K562 (cell line): ENCODE results near the gene CFAP20DC. TPM values are rescaled to one million over a fixed set of nuclear protein-coding genes. Genes with fewer than 3 reads are reported as not detected.

Experiments
- ATAC-seq: fragments of 200-7000 bp; cut with Tn5 transposase; 3 replicates; pipeline ENCODE4 v1.9.1; 2020; ENCODE audit warnings: moderate library complexity
- BruUV-seq: library from RNA; stranded (reverse); fragments of 400-500 nt; replicated peaks from 2 replicates; lab custom pipeline; 2021; lab: Mats Ljungman, UMichigan
- CTCF ChIA-PET: fragments of 300-600 bp; formaldehyde crosslinking; extraction: SDS; loops from one replicate; lab custom pipeline; 2021; ENCODE audit warnings: low intra/inter-chr PET ratio; lab: Yijun Ruan, JAX
- POLR2A ChIA-PET: fragments of 300-600, 350-650 bp; sonication (Branson Sonifier 250); formaldehyde crosslinking; extraction: SDS; loops from one replicate; lab custom pipeline; 2021; ENCODE audit warnings: antibody characterized with exemption, inconsistent platforms; lab: Yijun Ruan, JAX
- DNase-seq, 4 experiments: peaks; one replicate each; pipeline versions ENCODE4 v3.0.0 to v3.0.0-alpha.2; 2011 to 2018; ENCODE audit warnings: low spot score in 3 of 4, mixed read lengths in 3 of 4; ENCODE audit errors: extremely low read depth in 1 of 4
- FAIRE-seq: peaks from 2 replicates; lab custom pipeline; 2011; peaks lifted over from hg19 to GRCh38; lab: Jason Lieb, UNC
- H2AFZ ChIP-seq: 2 replicates; pipeline ENCODE4 v1.6.0; 2011; ENCODE audit warnings: low read depth, low read length, control low read depth, inconsistent platforms
- H3K27ac ChIP-seq: fragments of 200-600 bp; 3 replicates; pipeline ENCODE4 v1.8.0; 2011; ENCODE audit warnings: low read depth, mild to moderate bottlenecking, control low read depth, inconsistent platforms, low read length, moderate library complexity, mixed read lengths; ENCODE audit errors: extremely low read depth
- H3K27me3 ChIP-seq, 2 experiments: fragments of 300-600 bp in 1 of 2; 2 replicates in 1 of 2; 3 replicates in 1 of 2; pipeline versions ENCODE4 v1.6.0 to v1.8.0; 2011; ENCODE audit warnings: inconsistent platforms in 2 of 2, low read length in 2 of 2, mild to moderate bottlenecking in 1 of 2, mixed read lengths in 1 of 2, moderate library complexity in 1 of 2; ENCODE audit not compliant: control insufficient read depth in 2 of 2, insufficient read depth in 2 of 2
- H3K36me3 ChIP-seq: fragments of 300-600 bp; 3 replicates; pipeline ENCODE4 v1.8.0; 2011; ENCODE audit warnings: mild to moderate bottlenecking, low read length, inconsistent platforms; ENCODE audit not compliant: control insufficient read depth, insufficient read depth
- H3K4me1 ChIP-seq, 2 experiments: fragments of 200-600 bp in 1 of 2; replicated peaks in 1 of 2; 2 replicates in 1 of 2; 3 replicates in 1 of 2; pipeline versions ENCODE4 v1.5.1 to v1.8.0; 2011; ENCODE audit warnings: inconsistent platforms in 2 of 2, low read length in 2 of 2, mild to moderate bottlenecking in 1 of 2, mixed read lengths in 1 of 2, moderate library complexity in 1 of 2; ENCODE audit not compliant: control insufficient read depth in 2 of 2, insufficient read depth in 2 of 2
- H3K4me2 ChIP-seq: 2 replicates; pipeline ENCODE4 v1.6.1; 2011; ENCODE audit warnings: low read length, control low read depth, inconsistent platforms, mixed read lengths; ENCODE audit not compliant: insufficient read depth
- H3K4me3 ChIP-seq: fragments of 200-600 bp; sonication (generic), shearing (Covaris generic); 2 replicates; pipeline ENCODE4 v1.5.1; 2016; ENCODE audit warnings: control low read depth, inconsistent platforms
- H3K79me2 ChIP-seq: fragments of 200-600 bp; 3 replicates; pipeline ENCODE4 v1.8.0; 2011; ENCODE audit warnings: low read length, inconsistent platforms; ENCODE audit not compliant: control insufficient read depth, insufficient read depth
- H3K9ac ChIP-seq, 2 experiments: 2 replicates each; pipeline versions ENCODE4 v1.6.0 to v1.6.1; 2011; ENCODE audit warnings: low read depth in 2 of 2, low read length in 2 of 2, control low read depth in 1 of 2, inconsistent platforms in 1 of 2, mild to moderate bottlenecking in 1 of 2, mixed read lengths in 1 of 2; ENCODE audit not compliant: insufficient read depth in 1 of 2
- H3K9me1 ChIP-seq: one replicate; pipeline ENCODE4 v1.6.0; 2011; ENCODE audit warnings: inconsistent platforms, mild to moderate bottlenecking, low read length, moderate library complexity; ENCODE audit not compliant: control insufficient read depth, insufficient read depth
- H3K9me3 ChIP-seq: replicated peaks from 2 replicates; pipeline ENCODE4 v1.5.1; 2011; ENCODE audit warnings: low read depth, low read length, inconsistent platforms; ENCODE audit not compliant: control insufficient read depth, insufficient read depth
- H4K20me1 ChIP-seq: replicated peaks from 2 replicates; pipeline ENCODE4 v1.6.1; 2011; ENCODE audit warnings: low read length, inconsistent platforms, mixed read lengths; ENCODE audit not compliant: control insufficient read depth, insufficient read depth
- ARID1B ChIP-seq: fragments of 450-650 bp; IDR thresholded peaks from 2 replicates; pipeline ENCODE4 v1.6.1; 2016; ENCODE audit warnings: antibody characterized with exemption, mild to moderate bottlenecking, inconsistent platforms
- CBFB ChIP-seq: sonication (generic); formaldehyde crosslinking; IDR thresholded peaks from 2 replicates; pipeline ENCODE4 v1.4.0; 2020; ENCODE audit warnings: mild to moderate bottlenecking, missing genetic modification reagents
- CREB1 ChIP-seq, 2 experiments: sonication (generic) in 1 of 2; formaldehyde crosslinking in 1 of 2; IDR thresholded peaks; 2 replicates each; pipeline versions ENCODE4 v1.6.1 to v1.8.0; 2012 to 2022; ENCODE audit warnings: inconsistent platforms in 1 of 2, mild to moderate bottlenecking in 1 of 2, missing genetic modification reagents in 1 of 2, moderate library complexity in 1 of 2
- CREM ChIP-seq: IDR thresholded peaks from 2 replicates; pipeline ENCODE4 v1.6.1; 2014; ENCODE audit warnings: antibody characterized with exemption, low read depth
- DACH1 ChIP-seq: fragments of 450-650 bp; IDR thresholded peaks from 2 replicates; pipeline ENCODE4 v1.6.1; 2018; ENCODE audit not compliant: partially characterized antibody
- FOXK1 ChIP-seq: sonication (generic); formaldehyde crosslinking; IDR thresholded peaks from 2 replicates; pipeline ENCODE4 v1.8.0; 2022; ENCODE audit warnings: missing genetic modification reagents, mild to moderate bottlenecking, borderline replicate concordance
- KLF10 ChIP-seq: fragments of 250-450 bp; sonication (Bioruptor Pico); IDR thresholded peaks from 2 replicates; pipeline ENCODE4 v1.6.1; 2021; ENCODE audit warnings: matching md5 sums
- NCOA1 ChIP-seq: fragments of 450-650 bp; IDR thresholded peaks from 2 replicates; pipeline ENCODE4 v1.6.1; 2016; ENCODE audit warnings: low read depth
- PCBP2 ChIP-seq: fragments of 200-400 bp; formaldehyde crosslinking; IDR thresholded peaks from 2 replicates; pipeline ENCODE4 v1.6.1; 2018; ENCODE audit warnings: low read length, low read depth, mild to moderate bottlenecking, moderate library complexity; ENCODE audit not compliant: poor library complexity, severe bottlenecking
- PHB ChIP-seq: fragments of 250-450 bp; sonication (Bioruptor Pico); IDR thresholded peaks from 2 replicates; pipeline ENCODE4 v1.5.0; 2021
- POLR3A ChIP-seq: IDR thresholded peaks from 2 replicates; pipeline ENCODE4 v1.6.1; 2011; ENCODE audit warnings: borderline replicate concordance, mild to moderate bottlenecking, moderate library complexity; ENCODE audit not compliant: insufficient read length, insufficient read depth; ENCODE audit errors: extremely low read depth
- PREB ChIP-seq: sonication (generic); formaldehyde crosslinking; IDR thresholded peaks from 2 replicates; pipeline ENCODE4 v1.8.1; 2023; ENCODE audit warnings: mild to moderate bottlenecking, missing genetic modification reagents
- SMC3 ChIP-seq: conservative IDR thresholded peaks from 2 replicates; pipeline ENCODE4 v1.6.1; 2011; ENCODE audit warnings: low read depth, low read length, improper control_type of control experiment; ENCODE audit not compliant: insufficient read depth
- SNIP1 ChIP-seq: fragments of 450-650 bp; IDR thresholded peaks from 2 replicates; pipeline ENCODE4 v1.7.1; 2017; ENCODE audit warnings: low read depth, mild to moderate bottlenecking
- SREBF2 ChIP-seq: sonication (generic); formaldehyde crosslinking; IDR thresholded peaks from 2 replicates; pipeline ENCODE4 v1.4.0; 2020; ENCODE audit warnings: mild to moderate bottlenecking, missing genetic modification reagents
- ZKSCAN8 ChIP-seq: fragments of 200-800 bp; sonication (Bioruptor generic); IDR thresholded peaks from 2 replicates; pipeline ENCODE4 v1.6.1; 2016; ENCODE audit warnings: missing genetic modification characterization, missing compliant biosample characterization
- ZNF324 ChIP-seq: fragments of 250-450 bp; sonication (Bioruptor Pico); IDR thresholded peaks from 2 replicates; pipeline ENCODE4 v1.4.0; 2020; ENCODE audit warnings: mild to moderate bottlenecking
- ZNF696 ChIP-seq: fragments of 250-450 bp; sonication (Bioruptor Pico); conservative IDR thresholded peaks from 2 replicates; pipeline ENCODE4 v1.4.0; 2020; ENCODE audit warnings: mild to moderate bottlenecking, moderate library complexity
- ZNF830 ChIP-seq: fragments of 250-450 bp; sonication (Bioruptor Pico); IDR thresholded peaks from 2 replicates; pipeline ENCODE4 v1.5.0; 2021; ENCODE audit warnings: mild to moderate bottlenecking
- WGBS: fragments of 100-300 bp; shearing (Covaris generic); methylation state at CpG from one replicate; pipeline ENCODE4 v1.1.6; 2016; ENCODE audit warnings: low coverage, mixed read lengths; ENCODE audit not compliant: insufficient coverage; ENCODE audit errors: missing lambda C conversion rate; 5-methylcytosine and 5-hydroxymethylcytosine counted together
- in situ Hi-C: fragments of 300-500 bp; cut with MboI; formaldehyde crosslinking; loops from 4 replicates; pipeline ENCODE4 v1.15.0; 2018; ENCODE audit warnings: inconsistent platforms, mixed read lengths
- intact Hi-C: fragments of 100-400 bp; cut with micrococcal nuclease; formaldehyde crosslinking; loops from 2 replicates; pipeline ENCODE4 v1.14.2; 2022
- polyA plus RNA-seq, 8 experiments: library from polyadenylated mRNA; depleted of rRNA in 4 of 8; stranded (reverse) in 5 of 8; unstranded in 3 of 8; fragments of >200 nt; fragmentation: Nextera tagmentation in 2 of 8; fragmentation: Illumina TruSeq in 1 of 8; extraction: Ambion mirVana in 2 of 8; extraction: Trizol in 1 of 8; gene quantifications; 2 replicates each; pipeline versions ENCODE4 v1.2.1 to v1.2.3, GENCODE V29; 2011 to 2014; ENCODE audit warnings: inconsistent platforms in 1 of 8, missing spikeins in 1 of 8
- total RNA-seq, 7 experiments: library from RNA; depleted of rRNA in 6 of 7; stranded (reverse); fragments of >200 nt in 6 of 7; fragmentation: Illumina TruSeq in 2 of 7; extraction: Trizol in 2 of 7; gene quantifications; 2 replicates each; pipeline versions ENCODE4 v1.2.1 to v1.2.3, GENCODE V29; 2011 to 2021; ENCODE audit warnings: low replicate concordance in 1 of 7
- TF ChIP-seq, protein P1 (sequence below), 2 experiments: fragments of 450-650 bp; IDR thresholded peaks; 2 replicates each; pipeline ENCODE4 v1.6.1; 2018; ENCODE audit warnings: mild to moderate bottlenecking in 2 of 2, low read depth in 1 of 2; ENCODE audit not compliant: partially characterized antibody in 2 of 2

CFAP20DC gene
- total and polyA plus RNA-seq, 9 of the 15 experiments (the other 6 are each of a cell fraction or from before 2014, with no cell fraction given), result 1.6 to 5.9 (median 4.6) TPM

- intact Hi-C loops, result no loop called here
These were observed 182.2 kb downstream of the CFAP20DC start for GRCh38 chr3:58867621-58868020.

More at GRCh38 chr3:58867621-58868020, 182.2 kb downstream of the CFAP20DC start:
- Histone ChIP-seq H3K27me3 (no peaks in the 10 kb centered on the region), H3K79me2 (no peaks in the 10 kb centered on the region), H3K4me1 (no peaks in the 10 kb centered on the region), H3K4me2 (no peak overlapping the region), H3K4me3 (no peak overlapping the region), H3K9me1 (no peaks in the 10 kb centered on the region), H3K9me3 (no peaks in the 10 kb centered on the region), H3K27ac (no peak overlapping the region), H3K9ac (no peak overlapping the region), H4K20me1 (no peaks in the 10 kb centered on the region), H3K36me3 (no peaks in the 10 kb centered on the region), H2AFZ (no peak overlapping the region)
- no TSS peak for BruUV-seq
- no peak for ATAC-seq
- in situ Hi-C loops, result no loop called here
- FAIRE-seq, result no peak
- no peak for TF ChIP-seq ZNF324
- TF ChIP-seq NCOA1, result no peak
- no peak for TF ChIP-seq CREM
- no peak for TF ChIP-seq POLR3A
- no peak for TF ChIP-seq ZKSCAN8
- TF ChIP-seq KLF10 (CRISPR knock-in tag), result no peak
- TF ChIP-seq, protein P1, sequence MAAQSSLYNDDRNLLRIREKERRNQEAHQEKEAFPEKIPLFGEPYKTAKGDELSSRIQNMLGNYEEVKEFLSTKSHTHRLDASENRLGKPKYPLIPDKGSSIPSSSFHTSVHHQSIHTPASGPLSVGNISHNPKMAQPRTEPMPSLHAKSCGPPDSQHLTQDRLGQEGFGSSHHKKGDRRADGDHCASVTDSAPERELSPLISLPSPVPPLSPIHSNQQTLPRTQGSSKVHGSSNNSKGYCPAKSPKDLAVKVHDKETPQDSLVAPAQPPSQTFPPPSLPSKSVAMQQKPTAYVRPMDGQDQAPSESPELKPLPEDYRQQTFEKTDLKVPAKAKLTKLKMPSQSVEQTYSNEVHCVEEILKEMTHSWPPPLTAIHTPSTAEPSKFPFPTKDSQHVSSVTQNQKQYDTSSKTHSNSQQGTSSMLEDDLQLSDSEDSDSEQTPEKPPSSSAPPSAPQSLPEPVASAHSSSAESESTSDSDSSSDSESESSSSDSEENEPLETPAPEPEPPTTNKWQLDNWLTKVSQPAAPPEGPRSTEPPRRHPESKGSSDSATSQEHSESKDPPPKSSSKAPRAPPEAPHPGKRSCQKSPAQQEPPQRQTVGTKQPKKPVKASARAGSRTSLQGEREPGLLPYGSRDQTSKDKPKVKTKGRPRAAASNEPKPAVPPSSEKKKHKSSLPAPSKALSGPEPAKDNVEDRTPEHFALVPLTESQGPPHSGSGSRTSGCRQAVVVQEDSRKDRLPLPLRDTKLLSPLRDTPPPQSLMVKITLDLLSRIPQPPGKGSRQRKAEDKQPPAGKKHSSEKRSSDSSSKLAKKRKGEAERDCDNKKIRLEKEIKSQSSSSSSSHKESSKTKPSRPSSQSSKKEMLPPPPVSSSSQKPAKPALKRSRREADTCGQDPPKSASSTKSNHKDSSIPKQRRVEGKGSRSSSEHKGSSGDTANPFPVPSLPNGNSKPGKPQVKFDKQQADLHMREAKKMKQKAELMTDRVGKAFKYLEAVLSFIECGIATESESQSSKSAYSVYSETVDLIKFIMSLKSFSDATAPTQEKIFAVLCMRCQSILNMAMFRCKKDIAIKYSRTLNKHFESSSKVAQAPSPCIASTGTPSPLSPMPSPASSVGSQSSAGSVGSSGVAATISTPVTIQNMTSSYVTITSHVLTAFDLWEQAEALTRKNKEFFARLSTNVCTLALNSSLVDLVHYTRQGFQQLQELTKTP (IDR thresholded peaks at IDR 0.05; ENCODE audit: low read depth in 1 of 2, partially characterized antibody in 2 of 2), result no peak
- no peak for TF ChIP-seq SREBF2 (CRISPR knock-in tag)
- TF ChIP-seq ZNF830 (CRISPR knock-in tag), result no peak
- TF ChIP-seq DACH1, result no peak
- TF ChIP-seq PREB, result no peak
- no peak for TF ChIP-seq CREB1 (IDR thresholded peaks at IDR 0.05)
- TF ChIP-seq CREB1 (CRISPR knock-in tag; IDR thresholded peaks at IDR 0.05), result no peak
- no peak for TF ChIP-seq ARID1B
- no peak for TF ChIP-seq SNIP1
- no peak for TF ChIP-seq CBFB (CRISPR knock-in tag)
- TF ChIP-seq FOXK1 (CRISPR knock-in tag), result no peak
- TF ChIP-seq PHB (CRISPR knock-in tag), result no peak
- TF ChIP-seq ZNF696 (CRISPR knock-in tag), result no peak
- TF ChIP-seq PCBP2, result no peak
- no peak for TF ChIP-seq SMC3
- DNase-seq, result no peak
- POLR2A ChIA-PET, result no interaction called here
- 20% methylated on average over 4 of the region's 4 CpGs for WGBS
- CTCF ChIA-PET, result no interaction called here
